Measurements from ENCODE around the gene UNC79.

Gene UNC79

DNA sequence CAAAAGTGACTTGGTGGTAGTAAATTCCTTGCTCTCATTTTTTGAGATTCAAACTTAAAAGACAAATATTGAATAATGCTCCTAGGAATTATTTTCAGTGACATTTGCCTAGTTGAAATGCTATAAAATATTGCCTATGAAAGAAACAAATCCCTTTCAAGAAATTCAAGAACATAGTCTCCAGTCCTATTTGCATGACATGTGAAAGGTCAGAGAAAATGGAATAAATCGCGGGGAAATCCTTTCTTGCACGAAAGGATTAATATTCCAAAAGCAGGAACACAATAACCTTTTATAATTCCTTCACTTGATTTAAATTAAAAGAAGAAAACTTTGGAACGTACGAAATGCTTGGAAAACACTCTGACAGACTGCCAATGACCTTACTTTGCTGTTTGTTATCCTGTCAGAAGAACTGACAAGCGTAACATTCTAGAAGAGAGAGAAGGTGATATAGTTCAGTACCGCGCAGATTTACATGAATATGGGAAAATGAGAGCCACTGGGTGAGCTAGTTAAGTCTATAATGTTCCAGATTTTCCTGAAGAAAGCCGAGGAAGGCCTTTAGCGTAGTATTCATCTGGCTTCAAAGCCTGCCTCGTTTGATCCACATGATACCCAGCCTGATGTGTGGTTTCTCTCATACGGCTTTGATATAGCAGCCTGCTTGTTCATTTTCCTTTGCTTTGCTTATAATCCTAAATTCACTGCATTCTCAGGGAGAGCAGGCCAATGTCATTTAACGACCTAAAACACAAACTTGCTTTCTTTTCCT, 254.6 kb downstream of the UNC79 start:
- no peak for DNase-seq (ENCODE audit: extremely low read depth, low read depth)
- no peak overlapping the region for H3K4me3 ChIP-seq (replicated peaks; ENCODE audit: low read depth, low read length)
- TF ChIP-seq, protein P1, sequence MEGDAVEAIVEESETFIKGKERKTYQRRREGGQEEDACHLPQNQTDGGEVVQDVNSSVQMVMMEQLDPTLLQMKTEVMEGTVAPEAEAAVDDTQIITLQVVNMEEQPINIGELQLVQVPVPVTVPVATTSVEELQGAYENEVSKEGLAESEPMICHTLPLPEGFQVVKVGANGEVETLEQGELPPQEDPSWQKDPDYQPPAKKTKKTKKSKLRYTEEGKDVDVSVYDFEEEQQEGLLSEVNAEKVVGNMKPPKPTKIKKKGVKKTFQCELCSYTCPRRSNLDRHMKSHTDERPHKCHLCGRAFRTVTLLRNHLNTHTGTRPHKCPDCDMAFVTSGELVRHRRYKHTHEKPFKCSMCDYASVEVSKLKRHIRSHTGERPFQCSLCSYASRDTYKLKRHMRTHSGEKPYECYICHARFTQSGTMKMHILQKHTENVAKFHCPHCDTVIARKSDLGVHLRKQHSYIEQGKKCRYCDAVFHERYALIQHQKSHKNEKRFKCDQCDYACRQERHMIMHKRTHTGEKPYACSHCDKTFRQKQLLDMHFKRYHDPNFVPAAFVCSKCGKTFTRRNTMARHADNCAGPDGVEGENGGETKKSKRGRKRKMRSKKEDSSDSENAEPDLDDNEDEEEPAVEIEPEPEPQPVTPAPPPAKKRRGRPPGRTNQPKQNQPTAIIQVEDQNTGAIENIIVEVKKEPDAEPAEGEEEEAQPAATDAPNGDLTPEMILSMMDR (IDR thresholded peaks at IDR 0.05; ENCODE audit: low read depth, low read length, missing control alignments): no peak

DNA sequence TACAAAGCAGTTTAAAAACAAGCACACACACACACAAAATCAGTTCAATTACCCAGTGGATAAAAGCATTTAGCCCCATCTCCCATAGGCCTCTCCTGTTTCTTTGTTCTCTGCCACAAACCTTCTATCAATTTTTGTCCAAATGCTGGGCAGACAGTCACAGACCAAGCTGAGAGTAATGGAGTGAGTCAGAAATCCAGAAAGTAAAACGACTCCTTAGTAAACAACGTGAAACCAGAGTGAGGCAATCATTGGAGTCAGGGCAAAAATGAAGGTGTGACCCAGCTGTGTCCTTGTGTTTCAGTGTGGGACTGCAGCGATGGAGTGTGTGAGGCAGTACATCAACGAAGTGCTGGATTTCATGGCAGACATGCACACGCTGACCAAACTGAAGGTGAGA, 255.5 kb downstream of the UNC79 start:
- no peak overlapping the region for H3K4me3 ChIP-seq (replicated peaks; ENCODE audit: low read depth, low read length)
- TF ChIP-seq, protein P1 (IDR thresholded peaks at IDR 0.05; ENCODE audit: low read depth, low read length, missing control alignments): no peak
- DNase-seq (ENCODE audit: extremely low read depth, low read depth): no peak

DNA sequence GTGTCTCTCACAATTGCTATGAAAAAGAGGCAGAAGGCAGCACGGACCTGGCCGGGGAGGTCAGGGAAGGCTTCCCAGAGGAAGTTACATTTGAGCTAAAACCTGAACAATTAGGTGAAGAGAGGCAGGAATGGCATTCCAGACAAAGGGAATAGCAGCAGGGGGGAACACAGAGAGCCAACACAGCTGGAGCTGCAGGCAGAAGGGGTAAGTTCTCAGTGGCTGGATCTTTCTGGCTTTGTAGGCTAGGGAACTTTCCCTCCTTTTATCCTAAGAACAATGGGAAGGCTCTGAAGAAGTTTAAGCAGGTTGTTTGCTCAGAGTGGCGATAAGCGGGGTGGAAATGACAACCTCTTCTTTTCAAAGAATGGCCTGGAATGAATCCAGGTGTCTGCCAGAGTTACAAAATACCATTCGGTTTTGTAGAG, 257.5 kb downstream of the UNC79 start:
- TF ChIP-seq, protein P1 (IDR thresholded peaks at IDR 0.05; ENCODE audit: low read depth, low read length, missing control alignments): no peak
- DNase-seq (ENCODE audit: extremely low read depth, low read depth): no peak
- H3K4me3 ChIP-seq (replicated peaks; ENCODE audit: low read depth, low read length): no peak overlapping the region

DNA sequence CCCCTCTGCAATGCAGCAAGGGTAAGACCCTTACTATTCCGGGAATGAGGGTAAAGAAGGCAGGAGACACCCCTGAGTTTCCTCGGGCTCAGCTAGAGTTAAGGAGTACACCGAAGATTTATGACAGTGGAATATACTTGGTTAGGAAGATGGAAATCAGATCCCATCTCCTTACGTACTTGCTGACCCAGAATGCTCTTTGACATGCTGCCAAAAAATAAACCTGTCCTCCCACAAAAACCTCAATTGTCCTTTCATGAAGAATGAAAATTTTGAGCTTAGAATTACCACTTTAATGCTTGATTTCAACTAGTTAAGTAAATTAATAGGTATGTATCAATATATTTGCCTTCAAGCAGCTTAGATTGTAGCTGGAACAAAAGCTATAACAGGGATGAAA, 258.1 kb downstream of the UNC79 start:
- no peak for DNase-seq (ENCODE audit: extremely low read depth, low read depth)
- TF ChIP-seq, protein P1 (IDR thresholded peaks at IDR 0.05; ENCODE audit: low read depth, low read length, missing control alignments): no peak
- no peak overlapping the region for H3K4me3 ChIP-seq (replicated peaks; ENCODE audit: low read depth, low read length)

DNA sequence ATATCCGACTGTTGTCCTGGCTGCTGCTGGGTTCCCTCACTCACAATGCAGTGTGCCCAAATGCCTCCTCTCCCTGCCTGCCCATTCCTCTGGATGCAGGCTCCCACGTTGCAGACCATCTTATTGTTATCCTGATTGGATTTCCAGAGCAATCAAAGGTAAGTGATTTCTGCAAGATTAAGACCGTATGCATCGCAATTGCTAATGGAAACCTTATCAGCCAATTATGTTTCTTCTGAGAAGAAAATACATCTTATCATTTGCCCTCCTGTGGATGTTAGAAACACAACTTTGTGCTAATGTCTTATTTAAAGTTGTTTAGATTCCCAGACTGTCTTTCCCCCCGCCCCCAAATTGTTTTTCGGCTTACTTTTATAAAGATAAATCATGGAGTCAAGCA, 259.4 kb downstream of the UNC79 start:
- H3K4me3 ChIP-seq (replicated peaks; ENCODE audit: low read depth, low read length): no peak overlapping the region
- TF ChIP-seq, protein P1 (IDR thresholded peaks at IDR 0.05; ENCODE audit: low read depth, low read length, missing control alignments): no peak
- no peak for DNase-seq (ENCODE audit: extremely low read depth, low read depth)

DNA sequence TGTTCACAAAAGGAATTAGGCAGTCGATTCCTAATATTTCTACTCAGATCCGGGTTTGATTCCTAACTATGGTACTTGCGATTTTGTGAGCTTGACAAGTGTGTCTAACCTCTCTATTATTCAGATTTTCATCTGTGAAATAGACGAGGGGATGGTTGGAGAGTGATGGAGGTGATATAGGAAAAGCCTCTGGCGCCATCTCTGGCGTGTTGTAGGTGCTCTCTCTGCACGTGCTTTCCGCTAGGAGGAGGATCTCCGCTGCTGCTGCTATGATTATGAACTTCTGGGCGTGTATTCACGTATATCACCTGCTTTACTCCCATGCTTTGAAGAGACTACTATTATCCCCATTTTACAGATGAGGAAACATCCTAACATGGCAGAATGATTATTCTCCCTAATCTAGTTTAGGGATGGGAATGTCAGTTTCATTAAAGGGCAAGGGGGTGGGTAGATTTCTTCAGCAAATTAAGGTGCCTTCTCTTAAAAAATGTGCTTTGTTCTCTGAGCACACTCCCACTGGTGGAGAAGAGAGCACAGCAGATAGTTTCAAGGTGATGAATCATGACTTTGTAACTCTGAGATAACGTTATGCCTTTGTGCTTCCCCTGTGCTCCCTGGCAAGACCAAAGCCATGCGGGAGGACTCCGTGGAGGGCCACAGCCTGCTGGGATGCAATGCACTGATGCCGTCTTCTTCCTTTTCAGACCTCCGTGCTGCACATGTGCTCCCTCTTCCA, 260.5 kb downstream of the UNC79 start:
- no peak overlapping the region for H3K4me3 ChIP-seq (replicated peaks; ENCODE audit: low read depth, low read length)
- DNase-seq (ENCODE audit: extremely low read depth, low read depth): no peak
- TF ChIP-seq, protein P1 (IDR thresholded peaks at IDR 0.05; ENCODE audit: low read depth, low read length, missing control alignments): no peak
